Heart left ventricle (tissue), 16 donors: ENCODE data around the gene CHRNG. TPM values are rescaled to one million over a fixed set of nuclear protein-coding genes. Genes with fewer than 3 reads are reported as not detected.
"Not testable (repeated sequence)": the region's sequence is repeated elsewhere in the genome, so short reads cannot be mapped to it uniquely, and the experiment has no call there.

ENCODE experiments used
- ATAC-seq, 4 donors: fragments of 200-7000 bp; cut with Tn5 transposase; one replicate each; pipeline ENCODE4 v1.9.1; 2020 to 2022; ENCODE audit warnings: moderate library complexity in 4 of 4, mild to moderate bottlenecking in 3 of 4, moderate number of reproducible peaks in 1 of 4
- DNase-seq, 5 donors: peaks; one replicate each; pipeline ENCODE4 v3.0.0-alpha.2; 2020
- H3K27ac ChIP-seq, 12 donors: fragments of 200-600 bp; sonication (generic) in 4 of 12; one replicate each; pipeline versions ENCODE4 v1.5.0 to v1.8.0; 2016 to 2022; ENCODE audit warnings: mild to moderate bottlenecking in 2 of 12
- H3K27me3 ChIP-seq, 9 donors: fragments of 200-600 bp; sonication (generic) in 2 of 9; one replicate each; pipeline versions ENCODE4 v1.5.1 to v1.8.0; 2016 to 2022; ENCODE audit warnings: mild to moderate bottlenecking in 3 of 9
- H3K36me3 ChIP-seq, 9 donors: fragments of 200-600 bp; sonication (generic) in 2 of 9; one replicate each; pipeline versions ENCODE4 v1.5.0 to v1.8.0; 2018 to 2022; ENCODE audit warnings: mild to moderate bottlenecking in 2 of 9
- H3K4me1 ChIP-seq, 12 donors: fragments of 200-600 bp; sonication (generic) in 4 of 12; one replicate each; pipeline versions ENCODE4 v1.5.0 to v1.8.0; 2016 to 2022; ENCODE audit warnings: mild to moderate bottlenecking in 3 of 12
- H3K4me3 ChIP-seq, 12 donors: fragments of 200-600 bp; sonication (generic) in 4 of 12; one replicate each; pipeline versions ENCODE4 v1.5.0 to v1.8.0; 2017 to 2022; ENCODE audit warnings: mild to moderate bottlenecking in 9 of 12, moderate library complexity in 4 of 12
- H3K9me3 ChIP-seq, 12 donors: fragments of 200-600 bp; sonication (generic) in 4 of 12; one replicate each; pipeline versions ENCODE4 v1.5.0 to v1.8.0; 2016 to 2022; ENCODE audit warnings: mild to moderate bottlenecking in 1 of 12
- POLR2A ChIP-seq, 2 donors: fragments of 450-650 bp; IDR thresholded peaks; one replicate each; pipeline ENCODE4 v1.6.1; 2017; ENCODE audit warnings: antibody characterized with exemption in 2 of 2, mild to moderate bottlenecking in 2 of 2, moderate library complexity in 2 of 2
- WGBS, 4 donors: extraction: QIAGEN DNeasy Blood & Tissue Kit in 2 of 4; methylation state at CpG; one replicate each; pipeline versions ENCODE4 v1.1.5 to v1.1.7; 2013 to 2018; 5-methylcytosine and 5-hydroxymethylcytosine counted together
- intact Hi-C, 10 donors: fragments of 100-400 bp; cut with DNase I; formaldehyde crosslinking; loops; one replicate each; pipeline versions ENCODE4 v1.11.1 to v1.14.2; 2022
- polyA plus RNA-seq, 2 donors: library from polyadenylated mRNA; stranded (reverse); fragments of 200-250 nt; gene quantifications; one replicate each; pipeline ENCODE4 v1.2.3, GENCODE V29; 2013
- total RNA-seq, 9 donors: library from RNA; depleted of rRNA in 2 of 9; stranded (reverse); fragments of >200 nt in 2 of 9; fragmentation: NEBNext Ultra II Directional in 3 of 9; extraction: Animal tissue kit (Norgen Biotek cat#: 25700) in 3 of 9; gene quantifications; one replicate each; pipeline versions ENCODE4 v1.1.0 to v1.2.4, GENCODE V29; 2016 to 2023
- TF ChIP-seq, protein P1 (sequence below), 12 donors: fragments of 200-600 bp; sonication (generic) in 4 of 12; IDR thresholded peaks; one replicate each; pipeline versions ENCODE4 v1.5.0 to v1.8.0; 2018 to 2022; ENCODE audit warnings: antibody characterized with exemption in 12 of 12, mild to moderate bottlenecking in 5 of 12
- donor health status: ischemic (EF 13 %, LVEDD 7.1; RV severe dilation, severe dysfunction).
- donor health status: healthy with polysubstance abuse.
- donor health status: DM: no; HTN: yes; CAD: no.
- donor health status: DM: no; HTN: no; CAD: no.
- donor health status: ischemic (EF 25% LVEDD 6.9; RV normal size, moderate dysfunction).
- donor health status: ischemic (EF 25% LVEDD 5.7; RV mildly dilated, moderate dysfunction).
- donor health status: healthy.
- donor health status: DM: yes; HTN: yes; CAD: no.
- donor health status: ischemic (EF 35%, LVEDD 5.7; RV mildly dilated, moderate dysfunction).
- donor health status: nonischemic (EF 11% LVEDD 7.7; RV severe dilation, severe dysfunction).
- donor health status: DM: yes; HTN: yes; CAD: no.
- donor health status: PGD.
- donor health status: ischemic (EF 29% LVEDD 5.4; RV normal size, mild dysfunction).
- donor health status: nonischemic (EF 23%, LVEDD 6.1; RV moderate dilation, normal function).

CHRNG gene
- total and polyA plus RNA-seq, 11 donors = not detected

DNA sequence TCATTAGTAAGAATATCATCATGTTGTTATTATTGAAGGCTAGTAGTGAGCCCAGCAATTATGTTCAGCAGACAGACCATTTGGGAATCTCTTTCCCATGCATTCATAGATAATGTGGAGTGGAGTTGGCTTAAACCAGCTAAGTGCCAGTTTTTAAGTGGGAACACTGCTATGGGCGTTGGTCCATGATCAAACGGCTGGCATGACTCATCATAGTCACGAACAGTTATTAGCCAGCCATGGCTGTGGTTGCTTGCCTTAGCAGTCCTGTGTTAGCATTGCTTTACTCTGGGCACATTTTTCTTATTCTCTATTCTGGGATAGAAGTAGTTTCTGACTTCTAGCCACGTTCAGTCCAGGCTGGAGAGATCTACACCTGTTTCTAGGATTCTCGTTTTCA, 28.7 kb downstream of the CHRNG start:
- Histone ChIP-seq H3K36me3 (peaks cover 0 to 100% (median 99%) of the 10 kb centered on the region in 9 donors), H3K4me1 (peaks cover 0 to 12% (median 3%) of the 10 kb centered on the region in 12 donors), H3K9me3 (no peaks in the 10 kb centered on the region), H3K4me3 (no peak overlapping the region), H3K27ac (peak overlapping the region in 1 of 12 donors; percentile 19), H3K27me3 (no peaks in the 10 kb centered on the region)
- ATAC-seq (peak; percentile 76 to 83 (median 81)), DNase-seq (peak in 1 of 5 donors; percentile 29)
- TF ChIP-seq POLR2A (IDR thresholded peaks at IDR 0.05) = no peak
- TF ChIP-seq, protein P1, sequence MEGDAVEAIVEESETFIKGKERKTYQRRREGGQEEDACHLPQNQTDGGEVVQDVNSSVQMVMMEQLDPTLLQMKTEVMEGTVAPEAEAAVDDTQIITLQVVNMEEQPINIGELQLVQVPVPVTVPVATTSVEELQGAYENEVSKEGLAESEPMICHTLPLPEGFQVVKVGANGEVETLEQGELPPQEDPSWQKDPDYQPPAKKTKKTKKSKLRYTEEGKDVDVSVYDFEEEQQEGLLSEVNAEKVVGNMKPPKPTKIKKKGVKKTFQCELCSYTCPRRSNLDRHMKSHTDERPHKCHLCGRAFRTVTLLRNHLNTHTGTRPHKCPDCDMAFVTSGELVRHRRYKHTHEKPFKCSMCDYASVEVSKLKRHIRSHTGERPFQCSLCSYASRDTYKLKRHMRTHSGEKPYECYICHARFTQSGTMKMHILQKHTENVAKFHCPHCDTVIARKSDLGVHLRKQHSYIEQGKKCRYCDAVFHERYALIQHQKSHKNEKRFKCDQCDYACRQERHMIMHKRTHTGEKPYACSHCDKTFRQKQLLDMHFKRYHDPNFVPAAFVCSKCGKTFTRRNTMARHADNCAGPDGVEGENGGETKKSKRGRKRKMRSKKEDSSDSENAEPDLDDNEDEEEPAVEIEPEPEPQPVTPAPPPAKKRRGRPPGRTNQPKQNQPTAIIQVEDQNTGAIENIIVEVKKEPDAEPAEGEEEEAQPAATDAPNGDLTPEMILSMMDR (IDR thresholded peaks at IDR 0.05) = no peak
- intact Hi-C loops = no loop called here
- 58 to 66% (median 64%) methylated on average over 5 of the region's 5 CpGs for WGBS, 4 donors

DNA sequence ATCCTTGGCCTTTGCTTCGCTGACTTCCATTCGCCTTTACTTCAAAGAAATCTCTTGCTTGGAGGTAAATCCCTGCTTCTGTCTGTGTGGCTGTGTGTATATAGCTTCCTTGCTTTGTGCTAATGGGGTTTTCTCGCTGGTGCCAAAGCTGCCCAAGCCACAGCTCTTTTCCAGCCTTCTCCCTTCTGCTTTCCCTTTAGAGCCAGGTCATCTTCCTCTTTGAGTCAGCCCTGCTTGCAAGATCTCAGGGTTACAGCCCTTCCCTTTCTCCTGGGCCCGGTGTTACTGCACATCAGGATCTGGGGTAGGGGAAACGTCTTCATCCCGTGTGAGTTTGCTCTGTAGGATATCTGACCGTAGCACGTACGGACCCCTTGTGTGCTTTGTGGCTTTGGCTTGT, 30.0 kb downstream of the CHRNG start:
- H3K27me3 ChIP-seq = no peaks in the 10 kb centered on the region
- no peak overlapping the region for H3K27ac ChIP-seq
- TF ChIP-seq, protein P1 (IDR thresholded peaks at IDR 0.05) = no peak
- no peak for TF ChIP-seq POLR2A (IDR thresholded peaks at IDR 0.05)
- H3K4me3 ChIP-seq = no peak overlapping the region
- H3K9me3 ChIP-seq = no peaks in the 10 kb centered on the region
- WGBS, 4 donors = 91 to 98% (median 93%) methylated on average over 9 of the region's 9 CpGs
- peak in 1 of 4 donors; percentile 7 for ATAC-seq
- no peak for DNase-seq
- intact Hi-C loops = no loop called here
- H3K36me3 ChIP-seq = peaks cover 0 to 100% (median 98%) of the 10 kb centered on the region in 9 donors
- peaks cover 0 to 12% (median 3%) of the 10 kb centered on the region in 12 donors for H3K4me1 ChIP-seq

DNA sequence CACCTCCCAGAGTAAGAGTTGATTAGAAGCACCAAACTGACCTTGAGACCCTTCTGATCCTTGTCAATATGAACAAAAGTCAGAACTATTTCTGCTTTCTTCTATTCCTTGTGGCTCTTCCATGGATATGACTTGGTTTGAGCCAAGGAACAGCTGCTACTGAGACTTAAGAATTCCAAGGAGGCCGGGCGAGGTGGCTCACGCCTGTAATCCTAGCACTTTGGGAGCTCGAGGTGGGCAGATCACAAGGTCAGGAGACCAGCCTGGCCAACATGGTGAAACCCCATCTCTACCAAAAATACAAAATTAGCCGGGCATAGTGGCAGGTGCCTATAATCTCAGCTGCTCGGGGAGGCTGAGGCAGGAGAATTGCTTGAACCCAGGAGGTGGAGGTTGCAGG, 31.0 kb downstream of the CHRNG start:
- H3K27me3 ChIP-seq, H3K4me3 ChIP-seq, H3K9me3 ChIP-seq, DNase-seq, intact Hi-C loops, ATAC-seq, H3K27ac ChIP-seq: not testable (repeated sequence)
- 96 to 100% (median 97%) methylated on average over 6 of the region's 6 CpGs for WGBS, 4 donors
- H3K4me1 ChIP-seq = peaks cover 0 to 12% (median 3%) of the 10 kb centered on the region in 12 donors
- H3K36me3 ChIP-seq = peaks cover 0 to 100% (median 96%) of the 10 kb centered on the region in 9 donors

DNA sequence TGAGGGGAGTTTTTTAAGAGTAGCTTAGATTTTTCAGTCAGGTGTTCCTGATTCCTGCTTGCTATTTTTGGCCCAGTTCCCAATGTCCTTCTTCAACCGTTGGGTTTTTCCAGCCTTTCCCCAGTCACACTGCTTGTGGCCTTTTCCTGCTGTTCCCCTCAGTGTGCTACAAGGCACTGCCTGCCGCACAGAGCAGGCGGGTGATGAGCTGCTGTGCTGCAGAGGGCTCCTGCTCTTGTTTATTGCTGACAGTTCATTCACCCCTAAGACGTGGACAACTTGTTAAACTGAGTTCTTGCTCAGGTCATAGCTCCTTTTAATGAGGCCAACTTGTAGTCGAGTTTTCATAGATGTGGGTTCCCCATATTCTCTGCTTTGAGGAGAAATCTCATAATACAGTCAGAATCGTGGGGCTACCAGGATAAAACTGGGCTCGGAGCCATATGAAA, 31.6 kb downstream of the CHRNG start:
- Histone ChIP-seq H3K27ac (no peak overlapping the region), H3K36me3 (peaks cover 0 to 98% (median 90%) of the 10 kb centered on the region in 9 donors), H3K27me3 (no peaks in the 10 kb centered on the region), H3K9me3 (no peaks in the 10 kb centered on the region), H3K4me1 (peaks cover 0 to 12% (median 3%) of the 10 kb centered on the region in 12 donors), H3K4me3 (no peak overlapping the region)
- ATAC-seq (no peak), DNase-seq (no peak)
- intact Hi-C loops = no loop called here
- TF ChIP-seq, protein P1 (IDR thresholded peaks at IDR 0.05) = no peak
- no peak for TF ChIP-seq POLR2A (IDR thresholded peaks at IDR 0.05)
- 68 to 79% (median 76%) methylated on average over 7 of the region's 7 CpGs for whole genome bisulfite sequencing, 4 donors

DNA sequence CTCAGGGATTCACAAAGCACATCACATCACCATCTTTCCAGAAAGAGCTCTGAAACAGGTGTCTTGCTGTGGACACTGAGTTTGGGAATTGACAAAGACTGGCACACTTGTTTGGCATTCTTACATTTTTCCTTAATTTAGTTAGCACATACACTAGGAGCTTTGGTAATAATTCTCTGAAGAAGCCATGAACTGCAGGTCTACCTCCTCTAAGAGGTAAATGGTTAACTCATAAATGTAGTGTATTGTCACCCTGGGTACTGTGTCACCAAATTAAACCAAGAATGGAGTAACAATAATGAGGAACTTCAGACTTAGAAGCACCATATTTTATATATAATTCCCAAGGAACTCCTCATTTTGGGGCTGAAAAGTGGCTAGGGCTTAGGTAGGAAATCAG, 33.5 kb downstream of the CHRNG start:
- Histone ChIP-seq H3K4me1 (peaks cover 0 to 7% (median 0%) of the 10 kb centered on the region in 12 donors), H3K27ac (no peak overlapping the region), H3K4me3 (no peak overlapping the region), H3K36me3 (peaks cover 0 to 96% (median 71%) of the 10 kb centered on the region in 9 donors), H3K27me3 (no peaks in the 10 kb centered on the region), H3K9me3 (no peaks in the 10 kb centered on the region)
- DNase-seq = no peak
- intact Hi-C loops = no loop called here
- ATAC-seq = no peak
- no peak for TF ChIP-seq POLR2A (IDR thresholded peaks at IDR 0.05)
- TF ChIP-seq, protein P1 (IDR thresholded peaks at IDR 0.05) = no peak
